Fibroblast of mammary gland (primary cell): Measurements from ENCODE around the gene C4BPA.

Experiments used
- DNase-seq: peaks from one replicate; pipeline ENCODE4 v3.0.0-alpha.2; 2010; ENCODE audit warnings: low read depth
- H3K4me3 ChIP-seq: 2 replicates; pipeline ENCODE4 v1.5.1; 2011; ENCODE audit warnings: low read depth, mild to moderate bottlenecking, low read length, moderate library complexity; ENCODE audit not compliant: control insufficient read depth
- TF ChIP-seq, protein P1 (sequence below): conservative IDR thresholded peaks from 2 replicates; pipeline ENCODE4 v1.5.1; 2011; ENCODE audit warnings: low read depth, low read length, inconsistent platforms; ENCODE audit not compliant: control insufficient read depth, insufficient read depth

Gene C4BPA

DNA sequence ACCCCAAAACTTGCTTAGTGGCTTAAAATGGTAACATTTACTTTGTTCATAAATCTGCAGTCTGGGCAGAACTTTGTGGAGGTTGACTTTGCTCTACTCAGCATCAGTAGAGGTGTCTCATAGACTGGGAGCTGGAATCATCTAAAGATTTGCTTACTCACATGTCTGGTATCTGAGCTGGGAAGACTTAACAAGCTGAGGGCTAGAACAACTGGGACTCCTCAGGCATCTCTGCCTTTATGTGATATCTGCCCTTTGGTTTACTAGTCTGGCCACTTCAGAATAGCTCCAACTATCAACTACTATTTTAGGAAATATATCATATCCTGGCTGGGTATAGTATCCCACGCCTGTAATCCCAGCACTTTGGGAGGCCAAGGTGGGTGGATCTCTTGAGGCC lies 82.5 kb downstream of the C4BPA start:
- DNase-seq, result peak; percentile 4
- no peak overlapping the region for H3K4me3 ChIP-seq
- TF ChIP-seq, protein P1, sequence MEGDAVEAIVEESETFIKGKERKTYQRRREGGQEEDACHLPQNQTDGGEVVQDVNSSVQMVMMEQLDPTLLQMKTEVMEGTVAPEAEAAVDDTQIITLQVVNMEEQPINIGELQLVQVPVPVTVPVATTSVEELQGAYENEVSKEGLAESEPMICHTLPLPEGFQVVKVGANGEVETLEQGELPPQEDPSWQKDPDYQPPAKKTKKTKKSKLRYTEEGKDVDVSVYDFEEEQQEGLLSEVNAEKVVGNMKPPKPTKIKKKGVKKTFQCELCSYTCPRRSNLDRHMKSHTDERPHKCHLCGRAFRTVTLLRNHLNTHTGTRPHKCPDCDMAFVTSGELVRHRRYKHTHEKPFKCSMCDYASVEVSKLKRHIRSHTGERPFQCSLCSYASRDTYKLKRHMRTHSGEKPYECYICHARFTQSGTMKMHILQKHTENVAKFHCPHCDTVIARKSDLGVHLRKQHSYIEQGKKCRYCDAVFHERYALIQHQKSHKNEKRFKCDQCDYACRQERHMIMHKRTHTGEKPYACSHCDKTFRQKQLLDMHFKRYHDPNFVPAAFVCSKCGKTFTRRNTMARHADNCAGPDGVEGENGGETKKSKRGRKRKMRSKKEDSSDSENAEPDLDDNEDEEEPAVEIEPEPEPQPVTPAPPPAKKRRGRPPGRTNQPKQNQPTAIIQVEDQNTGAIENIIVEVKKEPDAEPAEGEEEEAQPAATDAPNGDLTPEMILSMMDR, result no peak

DNA sequence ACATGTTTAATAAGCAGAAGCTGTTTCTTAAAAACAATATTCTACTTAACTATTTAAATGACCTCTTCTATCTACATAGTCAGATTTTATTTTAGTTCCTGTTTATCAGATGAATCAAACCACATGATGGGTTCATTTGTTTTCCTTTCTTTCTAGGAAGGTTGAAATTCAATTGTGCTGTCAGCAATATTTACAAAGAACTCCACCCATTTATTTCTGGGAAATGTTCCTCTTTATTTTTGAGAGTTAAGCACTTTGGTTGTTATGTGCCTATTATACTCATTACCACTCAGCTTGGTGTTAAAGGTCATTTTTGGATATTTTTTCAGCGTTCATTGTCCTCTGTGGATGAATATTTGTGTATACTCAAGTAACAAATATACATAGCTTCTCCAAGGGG lies 84.9 kb downstream of the C4BPA start:
- no peak for DNase-seq
- H3K4me3 ChIP-seq, result no peak overlapping the region
- TF ChIP-seq, protein P1, result no peak

DNA sequence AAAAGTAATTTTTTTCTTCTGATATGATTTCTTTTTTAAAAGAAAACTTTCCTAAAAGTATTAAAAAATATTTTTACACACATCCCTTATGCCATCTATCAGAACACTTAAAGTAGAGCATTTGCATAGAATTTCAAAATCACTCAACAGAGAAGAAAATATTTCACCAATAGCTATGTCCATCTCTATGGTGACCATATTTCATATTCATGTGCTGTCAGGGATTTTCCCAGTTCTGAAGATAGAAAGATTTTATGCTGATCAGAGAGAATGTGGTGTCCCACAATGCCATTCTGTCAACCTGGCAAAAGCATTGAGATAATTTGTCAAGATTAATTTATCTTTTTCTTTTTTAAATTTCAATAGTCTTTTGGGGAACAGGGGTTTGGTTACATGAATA lies 87.0 kb downstream of the C4BPA start:
- DNase-seq, result no peak
- H3K4me3 ChIP-seq, result no peak overlapping the region
- TF ChIP-seq, protein P1, result no peak

GRCh38 chr1:207191776-207192175 lies 87.7 kb downstream of the C4BPA start:
- no peak overlapping the region for H3K4me3 ChIP-seq
- TF ChIP-seq, protein P1, result no peak

GRCh38 chr1:207194197-207194596 lies 90.2 kb downstream of the C4BPA start:
- H3K4me3 ChIP-seq, result no peak overlapping the region
- no peak for DNase-seq
- TF ChIP-seq, protein P1, result no peak

More at GRCh38 chr1:207191776-207192175, 87.7 kb downstream of the C4BPA start:
- no peak for DNase-seq
